GM12878 (cell line): ENCODE results near the gene ANKRD55.

Experiments used
- CREB1 ChIP-seq: IDR thresholded peaks from 2 replicates; pipeline ENCODE4 v1.6.1; 2012; ENCODE audit warnings: low read depth, mild to moderate bottlenecking, inconsistent platforms
- CUX1 ChIP-seq: IDR thresholded peaks from 2 replicates; pipeline ENCODE4 v1.6.1; 2012; ENCODE audit warnings: improper control_type of control experiment, low read depth, low read length; ENCODE audit not compliant: insufficient replicate concordance
- ESRRA ChIP-seq: IDR thresholded peaks from 2 replicates; pipeline ENCODE4 v1.6.1; 2012; ENCODE audit warnings: mild to moderate bottlenecking, low read length, improper control_type of control experiment
- MXI1 ChIP-seq: fragments of 150-350 bp; IDR thresholded peaks from 2 replicates; pipeline ENCODE4 v1.6.1; 2011; ENCODE audit warnings: low read depth, mild to moderate bottlenecking, inconsistent platforms, low read length, improper control_type of control experiment
- RAD21 ChIP-seq: IDR thresholded peaks from 2 replicates; pipeline ENCODE4 v1.6.1; 2011; ENCODE audit warnings: mild to moderate bottlenecking, low read depth, low read length, moderate library complexity; ENCODE audit not compliant: insufficient read depth

DNA sequence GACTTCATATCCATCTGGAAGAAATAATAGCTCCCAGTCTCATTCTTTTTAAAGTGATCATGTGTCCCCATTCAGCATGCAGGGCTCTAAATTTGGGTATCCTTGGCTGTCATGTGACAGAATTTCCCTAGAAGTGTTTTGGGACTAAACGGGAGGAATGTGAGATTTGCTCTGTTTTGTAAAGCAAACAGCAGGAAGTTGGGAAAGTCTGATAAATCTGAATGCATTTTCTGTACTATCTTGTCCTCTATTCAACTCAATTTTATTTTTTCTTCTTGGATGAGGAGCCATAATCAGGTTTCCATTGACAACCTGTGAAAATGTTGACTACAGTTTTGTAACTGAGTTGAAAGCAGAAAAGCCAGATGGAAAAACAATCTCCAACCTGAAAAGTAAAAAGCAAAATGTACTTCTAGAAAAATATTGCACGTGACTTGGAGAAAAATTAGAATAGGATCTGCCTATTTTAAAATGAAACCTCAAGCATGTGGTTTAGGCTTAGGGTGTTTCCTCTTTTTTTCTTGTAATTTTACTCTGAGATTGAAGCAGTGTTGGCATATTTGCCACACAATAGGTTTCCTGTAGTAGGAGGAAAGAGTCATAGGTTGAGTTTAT is 162.2 kb downstream of the ANKRD55 start:
- TF ChIP-seq CUX1 (no peak), RAD21 (no peak), CREB1 (no peak), MXI1 (no peak), ESRRA (no peak)
